Epithelial cell of prostate (primary cell): ENCODE data around the gene FAM9A.

Experiments
- DNase-seq: peaks from one replicate; pipeline ENCODE4 v3.0.0-alpha.2; 2011; ENCODE audit warnings: low read depth, low spot score
- H3K27ac ChIP-seq: fragments of 450-650 bp; 2 replicates; pipeline ENCODE4 v1.5.1; 2017; ENCODE audit warnings: mild to moderate bottlenecking

FAM9A gene

DNA sequence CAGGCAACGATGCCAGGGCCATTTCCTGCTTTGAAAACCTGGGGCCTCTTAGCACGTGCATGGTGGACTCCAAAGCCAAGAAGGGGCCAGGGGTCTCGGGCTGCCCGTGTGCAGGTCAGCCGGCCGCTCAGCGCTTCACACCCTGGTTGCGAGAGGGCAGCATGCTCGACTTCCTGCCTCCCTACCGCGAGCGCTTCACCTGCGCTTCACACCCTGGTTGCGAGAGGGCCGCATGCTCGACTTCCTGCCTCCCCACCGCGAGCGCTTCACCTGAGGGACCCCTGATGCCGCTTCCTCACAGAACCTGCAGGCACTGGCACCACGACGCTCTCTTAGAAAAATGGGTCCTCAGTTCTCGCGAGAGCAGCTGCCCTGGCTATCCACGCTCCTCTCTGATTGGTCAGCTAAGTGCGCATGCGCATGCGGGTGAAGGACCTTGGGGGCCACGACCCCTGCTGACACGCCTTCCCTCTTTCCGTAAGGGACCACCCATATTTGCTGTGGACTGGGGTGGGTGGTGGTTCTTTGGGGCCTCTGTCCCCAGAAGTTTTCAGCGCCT, at the start of gene FAM9A:
TSS of gene FAM9A (minus strand) at position 343 of the 559 bp plus-strand sequence. CDS start 1,212 bp downstream, outside the sequence.
- DNase-seq: no peak
- no peak within 1 kb of the TSS for H3K27ac ChIP-seq

GRCh38 chrX:8850478-8850877, 49.3 kb upstream of the FAM9A start:
- H3K27ac ChIP-seq: no peak overlapping the region
- no peak for DNase-seq

GRCh38 chrX:8849945-8850344, 48.8 kb upstream of the FAM9A start:
- no peak for DNase-seq
- no peak overlapping the region for H3K27ac ChIP-seq

- H3K27ac ChIP-seq: no peak overlapping the region
- no peak for DNase-seq
These were observed 48.3 kb upstream of the FAM9A start for GRCh38 chrX:8849458-8849857.

DNA sequence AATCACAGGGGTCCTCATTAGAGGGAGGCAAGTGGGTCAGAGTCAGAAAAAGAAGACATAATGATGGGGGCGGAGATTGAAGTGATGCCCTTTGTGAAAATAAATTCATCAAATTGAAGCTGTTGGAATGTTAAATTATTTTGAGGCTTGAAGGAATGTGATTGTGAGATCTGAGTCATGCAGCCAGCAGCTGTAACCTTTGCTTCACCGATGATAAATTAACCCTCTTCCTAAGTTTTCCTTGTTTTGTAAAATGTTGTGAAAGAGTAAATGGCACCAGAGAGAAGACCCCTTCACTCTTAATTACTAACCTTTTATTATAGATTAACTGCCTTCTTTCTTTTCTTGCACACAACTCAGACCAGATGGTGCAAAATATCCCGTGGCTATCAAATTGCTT, 47.7 kb upstream of the FAM9A start:
- no peak overlapping the region for H3K27ac ChIP-seq
- DNase-seq: no peak

GRCh38 chrX:8848441-8848840, 47.3 kb upstream of the FAM9A start:
- no peak for DNase-seq
- no peak overlapping the region for H3K27ac ChIP-seq

- DNase-seq: no peak
- H3K27ac ChIP-seq: no peak overlapping the region
These were observed 46.2 kb upstream of the FAM9A start for GRCh38 chrX:8847360-8847759.

GRCh38 chrX:8846266-8846665, 45.1 kb upstream of the FAM9A start:
- DNase-seq: no peak
- no peak overlapping the region for H3K27ac ChIP-seq

DNA sequence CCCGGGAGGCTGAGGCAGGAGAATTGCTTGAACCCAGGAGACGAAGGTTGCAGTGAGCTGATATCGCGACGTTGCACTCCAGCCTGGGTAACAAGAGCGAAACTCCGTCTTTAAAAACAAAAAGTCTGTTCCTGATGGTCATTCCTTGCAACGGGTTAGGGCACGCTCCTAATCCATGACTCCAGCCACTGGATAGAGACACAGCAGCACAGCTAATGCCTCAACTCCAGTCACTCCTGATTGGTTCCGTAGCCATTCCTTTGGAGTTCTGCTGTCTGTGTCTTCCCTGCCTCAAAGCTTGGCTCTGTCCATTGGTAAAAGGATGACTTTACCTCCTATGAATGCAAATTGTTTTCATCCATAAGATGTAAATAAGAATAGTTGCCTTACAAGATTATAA, 44.3 kb upstream of the FAM9A start:
- no peak overlapping the region for H3K27ac ChIP-seq
- no peak for DNase-seq

DNA sequence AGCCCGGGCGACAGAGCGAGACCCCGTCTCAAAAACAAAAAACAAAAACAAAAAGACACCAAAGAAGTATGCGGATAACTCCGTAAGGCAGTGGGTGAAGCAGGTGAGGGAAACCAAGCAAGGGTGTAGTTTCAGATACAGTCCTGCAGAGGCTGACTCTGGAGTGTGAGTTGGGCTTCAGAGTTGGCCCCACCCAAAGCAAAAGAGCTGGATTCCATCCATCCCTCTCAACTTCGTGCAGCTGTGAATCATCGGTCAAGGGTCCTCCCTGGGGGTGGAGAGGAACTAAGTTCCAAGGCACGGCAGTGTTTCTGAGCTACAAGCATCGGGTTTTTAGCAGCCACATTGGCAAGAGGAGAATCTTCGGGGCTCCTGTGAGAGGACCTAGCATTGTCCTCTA, 43.9 kb upstream of the FAM9A start:
- DNase-seq: no peak
- no peak overlapping the region for H3K27ac ChIP-seq

GRCh38 chrX:8844157-8844556, 43.0 kb upstream of the FAM9A start:
- H3K27ac ChIP-seq: no peak overlapping the region
- DNase-seq: no peak

DNA sequence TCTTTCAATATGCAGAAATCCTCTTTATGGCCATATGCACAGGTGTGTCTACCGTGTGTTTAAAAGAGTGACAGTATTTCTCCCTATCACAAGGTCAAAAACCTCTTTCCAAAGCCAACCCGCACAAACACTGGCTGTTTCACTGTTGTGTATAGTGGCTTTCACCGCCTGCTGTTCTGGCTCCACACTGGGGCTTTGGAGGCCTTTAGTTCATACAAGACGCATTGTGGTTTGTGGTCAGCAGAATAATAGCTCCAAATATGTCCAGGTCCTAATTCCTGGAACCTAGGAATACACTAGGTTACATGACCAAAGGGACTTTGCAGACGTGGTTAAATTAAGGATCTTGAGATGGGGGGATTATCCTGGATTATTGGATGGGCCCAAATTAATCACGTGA, 40.7 kb upstream of the FAM9A start:
- DNase-seq: no peak
- H3K27ac ChIP-seq: no peak overlapping the region

DNA sequence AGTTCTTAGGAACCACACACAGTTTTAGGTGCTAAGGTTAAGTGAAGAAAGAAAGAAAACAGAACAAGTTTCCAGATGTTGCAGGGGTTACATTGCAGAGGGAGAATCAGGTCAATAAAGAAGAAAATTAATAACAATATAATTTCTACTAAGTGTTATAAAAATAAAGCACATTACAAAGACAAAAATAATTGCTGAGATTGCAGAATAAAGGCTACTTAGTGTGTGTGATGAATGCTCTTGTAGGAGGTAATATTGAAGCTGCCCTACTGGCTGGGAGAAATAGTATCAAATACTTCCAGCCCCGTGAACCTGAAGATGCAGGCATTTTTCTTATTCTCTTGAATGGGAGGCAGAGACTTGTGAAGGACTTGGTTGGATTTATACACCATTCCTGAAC, 33.2 kb upstream of the FAM9A start:
- H3K27ac ChIP-seq: no peak overlapping the region
- DNase-seq: no peak

- H3K27ac ChIP-seq: no peak overlapping the region
- no peak for DNase-seq
These were observed 31.6 kb upstream of the FAM9A start for GRCh38 chrX:8832582-8833378.

DNA sequence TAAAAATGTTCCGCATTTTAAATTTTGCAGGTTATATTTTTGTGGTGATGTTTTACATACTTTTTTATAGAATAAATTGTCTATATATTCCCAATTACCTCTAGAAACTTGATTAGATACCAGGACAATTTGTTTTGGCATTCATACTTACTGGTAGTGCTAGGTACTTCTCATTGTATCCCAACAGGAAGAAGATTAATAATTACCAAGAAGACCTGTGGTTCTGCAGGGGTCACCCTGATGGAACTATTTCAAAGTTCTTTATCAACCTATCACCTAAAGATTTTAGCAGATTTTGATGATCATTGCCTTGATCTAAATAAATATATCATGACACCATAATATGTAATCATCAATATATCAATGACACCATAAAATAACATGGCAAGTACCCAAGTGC, 22.5 kb upstream of the FAM9A start:
- DNase-seq: no peak
- no peak overlapping the region for H3K27ac ChIP-seq

DNA sequence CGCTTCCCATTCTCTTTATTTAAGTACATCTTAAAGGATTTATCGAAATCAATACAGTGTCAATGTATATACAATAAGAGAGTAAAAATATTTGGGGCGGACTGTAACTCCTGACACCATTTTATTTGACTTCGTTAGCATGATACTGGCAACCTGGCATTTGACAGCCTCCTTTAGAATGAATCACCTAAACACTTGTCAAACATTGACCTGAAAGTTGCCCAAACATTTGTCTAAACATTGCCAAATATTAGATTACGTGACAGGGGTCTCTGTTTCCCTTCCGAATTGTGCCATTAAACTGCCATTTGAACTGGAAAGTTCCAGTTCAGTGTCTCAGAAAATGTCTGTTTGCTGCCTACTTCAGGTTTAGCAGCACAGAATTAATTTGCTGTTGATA, 20.8 kb upstream of the FAM9A start:
- DNase-seq: no peak
- H3K27ac ChIP-seq: no peak overlapping the region

DNA sequence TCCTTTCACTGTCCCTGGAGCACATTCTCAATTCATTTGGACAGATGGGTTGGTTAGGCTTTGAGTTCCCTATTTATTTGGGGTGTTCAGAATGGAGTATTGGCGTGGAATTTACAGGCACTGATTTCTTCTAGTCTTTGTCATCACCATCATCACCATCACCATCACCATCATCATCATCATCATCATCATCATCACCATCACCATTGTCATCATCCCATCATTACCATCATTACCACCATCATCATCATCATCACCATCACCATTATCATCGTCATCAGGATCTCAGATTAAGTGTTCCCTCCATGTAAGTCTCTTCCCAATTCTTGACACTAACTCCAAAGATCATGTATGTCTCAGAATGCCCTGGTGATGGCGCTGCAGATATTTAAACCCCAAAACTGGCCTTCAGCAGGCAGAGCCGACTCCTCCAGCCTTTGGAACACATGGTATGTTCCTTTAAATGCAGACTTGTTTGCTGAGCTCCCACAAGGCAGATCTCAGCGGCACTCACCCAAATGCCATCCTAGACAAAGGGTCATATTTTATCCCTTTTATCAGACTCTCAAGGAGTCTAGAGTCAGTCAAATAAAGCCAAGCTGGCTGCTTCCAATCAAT, 19.8 kb upstream of the FAM9A start:
- no peak overlapping the region for H3K27ac ChIP-seq

GRCh38 chrX:8815460-8816065, 14.4 kb upstream of the FAM9A start:
- H3K27ac ChIP-seq: no peak overlapping the region
- DNase-seq: no peak

More for the DNA sequence above, 19.8 kb upstream of the FAM9A start:
- no peak for DNase-seq

- no peak for DNase-seq
- no peak overlapping the region for H3K27ac ChIP-seq
These were observed 11.9 kb upstream of the FAM9A start for GRCh38 chrX:8813036-8813435.

- DNase-seq: no peak
These were observed 10.4 kb upstream of the FAM9A start for GRCh38 chrX:8811611-8812010.

GRCh38 chrX:8808661-8809060, 7.5 kb upstream of the FAM9A start:
- DNase-seq: no peak
- H3K27ac ChIP-seq: no peak overlapping the region

More at GRCh38 chrX:8811611-8812010, 10.4 kb upstream of the FAM9A start:
- no peak overlapping the region for H3K27ac ChIP-seq
